NT2/D1 (cell line): ENCODE results near the gene GOPC.

Source experiments
- DNase-seq: peaks from one replicate; pipeline ENCODE4 v3.0.0-alpha.2; 2011; ENCODE audit warnings: low read depth, low spot score
- H3K27me3 ChIP-seq: 2 replicates; pipeline ENCODE4 v1.6.0; 2011; ENCODE audit warnings: mild to moderate bottlenecking; ENCODE audit not compliant: insufficient read length, insufficient read depth
- H3K36me3 ChIP-seq: 2 replicates; pipeline ENCODE4 v1.6.1; 2011; ENCODE audit warnings: mild to moderate bottlenecking, low read length, mixed read lengths; ENCODE audit not compliant: insufficient read depth, insufficient read length
- H3K4me1 ChIP-seq: 2 replicates; pipeline ENCODE4 v1.5.1; 2011; ENCODE audit not compliant: insufficient read depth, insufficient read length
- H3K4me3 ChIP-seq: 2 replicates; pipeline ENCODE4 v1.5.1; 2011; ENCODE audit warnings: low read depth; ENCODE audit not compliant: insufficient read length
- H3K9ac ChIP-seq: 2 replicates; pipeline ENCODE4 v1.6.0; 2011; ENCODE audit warnings: low read depth; ENCODE audit not compliant: insufficient read length
- H3K9me3 ChIP-seq: 2 replicates; pipeline ENCODE4 v1.5.1; 2011; ENCODE audit warnings: mild to moderate bottlenecking, low read length; ENCODE audit not compliant: insufficient read depth
- SUZ12 ChIP-seq: IDR thresholded peaks from 2 replicates; pipeline ENCODE4 v1.6.1; 2011; ENCODE audit not compliant: insufficient read length, insufficient read depth; ENCODE audit errors: extremely low read depth
- YY1 ChIP-seq: IDR thresholded peaks from 2 replicates; pipeline ENCODE4 v1.6.1; 2011; ENCODE audit not compliant: insufficient read length, insufficient read depth
- ZNF274 ChIP-seq: IDR thresholded peaks from 2 replicates; pipeline ENCODE4 v1.6.1; 2011; ENCODE audit warnings: mild to moderate bottlenecking, low read depth, low read length

GOPC gene

DNA sequence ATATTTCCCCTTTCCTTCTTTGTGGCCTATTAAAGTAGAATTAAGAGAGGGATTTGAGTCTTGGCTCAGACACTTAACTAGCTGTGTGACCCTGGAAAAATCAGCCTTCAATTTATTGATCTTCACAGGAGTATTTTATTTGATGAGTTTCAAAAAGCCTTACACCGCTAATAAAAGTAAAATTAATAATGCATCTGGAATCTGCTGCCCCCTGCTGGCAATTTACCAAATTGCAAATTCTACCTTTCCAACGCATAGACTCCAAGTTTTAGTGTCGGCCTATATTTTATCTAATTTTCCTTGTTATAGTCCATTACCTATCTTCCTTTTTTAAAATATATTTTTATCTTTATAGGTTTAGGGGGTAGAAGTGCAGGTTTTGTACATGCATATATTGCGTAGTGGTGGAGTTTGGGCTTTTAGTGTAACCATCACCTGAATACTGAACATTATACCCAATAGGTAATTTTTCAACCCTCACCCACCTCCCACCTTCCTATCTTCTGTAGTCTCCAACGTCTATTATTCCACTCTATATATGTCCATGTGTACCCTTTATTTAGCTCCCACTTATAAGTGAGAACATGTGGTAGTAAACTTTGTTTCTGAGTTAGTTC is 46.3 kb downstream of the GOPC start:
- no peaks in the 10 kb centered on the region for H3K4me1 ChIP-seq
- DNase-seq: no peak
- TF ChIP-seq SUZ12: no peak
- TF ChIP-seq YY1: no peak
- no peak for TF ChIP-seq ZNF274
- H3K9me3 ChIP-seq: no peaks in the 10 kb centered on the region
- no peaks in the 10 kb centered on the region for H3K27me3 ChIP-seq
- H3K4me3 ChIP-seq: no peak overlapping the region
- no peak overlapping the region for H3K9ac ChIP-seq
- peaks cover 7% of the 10 kb centered on the region for H3K36me3 ChIP-seq

DNA sequence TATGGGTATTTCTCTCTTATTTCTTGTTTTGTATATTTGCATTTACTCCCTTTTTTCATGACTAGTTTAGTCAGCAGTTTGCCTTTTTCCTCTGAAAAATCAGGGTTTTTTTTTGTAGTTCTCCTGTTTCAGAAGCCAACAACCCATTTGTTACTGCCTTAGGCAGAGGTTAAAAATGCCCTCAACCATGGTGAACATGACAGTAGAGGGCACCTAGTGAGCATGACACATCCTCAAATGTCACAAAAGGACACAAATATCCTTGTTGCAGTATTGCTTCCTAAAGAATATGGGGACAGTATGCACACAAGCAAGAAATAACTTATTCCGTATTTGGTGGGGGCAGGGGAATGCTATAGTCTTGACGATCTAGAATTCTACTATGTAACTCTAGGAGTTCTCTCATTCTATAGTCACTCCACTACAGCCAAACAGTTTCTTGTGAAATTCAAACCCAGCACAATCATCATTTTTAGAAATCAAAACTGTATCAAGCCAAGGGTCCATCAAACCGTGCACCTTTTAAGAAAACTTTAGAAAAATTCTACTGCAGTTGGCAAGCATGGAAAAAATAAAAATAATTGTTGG is 47.0 kb downstream of the GOPC start:
- Histone ChIP-seq H3K9ac (no peak overlapping the region), H3K4me1 (no peaks in the 10 kb centered on the region), H3K36me3 (peaks cover 2% of the 10 kb centered on the region), H3K27me3 (no peaks in the 10 kb centered on the region), H3K9me3 (no peaks in the 10 kb centered on the region), H3K4me3 (no peak overlapping the region)
- TF ChIP-seq YY1 (no peak), ZNF274 (no peak), SUZ12 (no peak)
- no peak for DNase-seq

DNA sequence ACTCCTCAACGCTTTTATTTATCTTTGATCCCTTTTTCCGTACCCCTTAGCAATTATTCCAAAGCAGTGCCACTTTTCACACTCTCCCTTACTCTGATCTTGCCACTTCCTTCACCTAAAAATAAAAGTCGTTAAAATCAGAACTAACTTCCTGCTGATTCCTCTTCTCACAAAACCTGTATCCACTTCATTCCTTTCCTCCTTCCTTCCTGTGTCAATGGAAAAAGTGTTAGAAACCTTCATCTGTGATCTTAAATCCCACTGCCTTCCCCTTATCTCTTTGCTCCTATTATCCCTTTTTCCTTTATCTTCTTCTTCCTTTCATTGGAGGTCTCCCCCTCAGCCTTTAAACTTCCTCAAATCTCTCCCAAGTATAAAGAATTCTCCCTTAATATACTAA is 49.2 kb downstream of the GOPC start:
- no peak for DNase-seq
- H3K36me3 ChIP-seq: peaks cover 2% of the 10 kb centered on the region
- H3K9me3 ChIP-seq: no peaks in the 10 kb centered on the region
- TF ChIP-seq SUZ12: no peak
- no peak for TF ChIP-seq YY1
- TF ChIP-seq ZNF274: no peak
- H3K27me3 ChIP-seq: no peaks in the 10 kb centered on the region
- no peak overlapping the region for H3K4me3 ChIP-seq
- H3K4me1 ChIP-seq: no peaks in the 10 kb centered on the region
- no peak overlapping the region for H3K9ac ChIP-seq

DNA sequence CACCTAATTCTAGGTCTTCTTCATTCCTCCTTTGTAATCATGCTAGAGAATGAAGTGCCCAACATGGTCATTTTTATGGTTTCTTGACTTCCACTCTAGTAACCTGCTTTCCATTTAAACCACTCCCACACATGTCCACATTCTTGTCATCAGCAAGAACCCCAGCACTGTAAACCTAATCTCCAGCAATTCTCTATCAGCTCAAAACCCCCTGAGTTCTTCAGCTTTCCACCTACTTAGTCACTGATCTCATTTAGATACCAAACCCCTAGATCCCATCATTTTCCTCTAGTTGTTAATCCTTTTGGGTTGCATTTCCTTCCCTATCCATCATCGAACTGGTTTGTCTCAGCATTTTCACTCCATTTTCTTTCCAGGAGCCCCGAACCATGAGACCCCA is 49.7 kb downstream of the GOPC start:
- peaks cover 7% of the 10 kb centered on the region for H3K36me3 ChIP-seq
- H3K9me3 ChIP-seq: no peaks in the 10 kb centered on the region
- no peaks in the 10 kb centered on the region for H3K27me3 ChIP-seq
- no peak overlapping the region for H3K9ac ChIP-seq
- TF ChIP-seq SUZ12 (no peak), YY1 (no peak), ZNF274 (no peak)
- H3K4me3 ChIP-seq: no peak overlapping the region
- no peaks in the 10 kb centered on the region for H3K4me1 ChIP-seq
- DNase-seq: no peak

DNA sequence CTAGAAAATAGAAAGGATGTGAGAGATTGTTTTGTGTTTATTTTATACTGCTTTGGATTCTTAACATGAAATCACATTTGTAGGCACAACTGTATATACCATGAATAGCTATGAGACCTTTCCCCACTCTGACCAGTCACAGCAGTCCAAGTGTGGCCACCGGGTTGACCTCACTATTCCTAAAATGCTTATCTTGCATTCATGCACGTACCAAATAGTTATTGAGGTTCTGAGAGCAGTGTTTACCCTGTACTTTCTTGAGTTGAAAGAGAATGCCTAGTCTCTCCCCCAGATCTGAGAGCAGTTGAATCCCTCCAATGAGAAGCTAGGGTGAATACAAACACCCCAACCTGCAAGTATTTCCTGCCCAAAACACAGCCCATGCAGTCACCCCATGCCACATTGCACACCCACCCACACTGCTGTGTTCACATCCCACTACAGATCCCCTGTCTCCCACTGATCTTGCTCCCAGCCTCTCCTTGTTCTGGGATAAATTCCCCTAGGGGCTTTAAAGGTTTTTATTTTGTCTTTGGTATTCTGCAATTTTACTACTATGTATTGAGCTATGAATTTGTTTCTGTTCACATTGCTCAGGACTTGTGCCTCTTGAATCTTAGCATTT is 51.6 kb downstream of the GOPC start:
- Histone ChIP-seq H3K4me3 (no peak overlapping the region), H3K4me1 (no peaks in the 10 kb centered on the region), H3K9me3 (no peaks in the 10 kb centered on the region), H3K27me3 (no peaks in the 10 kb centered on the region), H3K9ac (no peak overlapping the region), H3K36me3 (peaks cover 19% of the 10 kb centered on the region)
- TF ChIP-seq YY1: no peak
- TF ChIP-seq ZNF274: no peak
- no peak for TF ChIP-seq SUZ12
- no peak for DNase-seq

DNA sequence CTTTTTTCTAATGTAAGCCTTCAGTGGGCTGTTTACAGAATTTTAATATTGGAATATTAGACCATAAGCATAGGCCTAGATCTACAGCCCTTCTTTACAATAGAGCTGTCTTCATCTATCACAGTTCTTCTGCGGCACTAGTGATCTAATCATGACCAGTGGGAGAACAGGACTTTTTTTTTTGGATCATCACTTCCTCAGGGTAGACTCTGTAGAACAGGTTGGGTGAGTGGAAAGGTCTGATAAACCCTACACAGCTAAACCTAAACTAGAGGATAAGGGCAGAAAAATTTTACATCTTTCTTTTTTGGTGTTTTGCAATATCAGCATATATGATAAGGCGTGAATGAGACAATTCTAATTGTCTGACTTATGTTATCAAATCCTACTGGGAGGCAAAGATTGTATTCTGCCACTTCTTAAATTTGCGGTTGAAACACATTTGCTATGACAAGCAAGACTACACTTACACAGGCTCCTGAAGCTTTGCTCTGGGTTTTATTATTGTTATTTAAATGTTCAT is 52.2 kb downstream of the GOPC start:
- Histone ChIP-seq H3K4me1 (no peaks in the 10 kb centered on the region), H3K27me3 (no peaks in the 10 kb centered on the region), H3K4me3 (no peak overlapping the region), H3K9ac (no peak overlapping the region), H3K36me3 (peaks cover 22% of the 10 kb centered on the region), H3K9me3 (no peaks in the 10 kb centered on the region)
- TF ChIP-seq YY1 (no peak), ZNF274 (no peak), SUZ12 (no peak)
- no peak for DNase-seq

DNA sequence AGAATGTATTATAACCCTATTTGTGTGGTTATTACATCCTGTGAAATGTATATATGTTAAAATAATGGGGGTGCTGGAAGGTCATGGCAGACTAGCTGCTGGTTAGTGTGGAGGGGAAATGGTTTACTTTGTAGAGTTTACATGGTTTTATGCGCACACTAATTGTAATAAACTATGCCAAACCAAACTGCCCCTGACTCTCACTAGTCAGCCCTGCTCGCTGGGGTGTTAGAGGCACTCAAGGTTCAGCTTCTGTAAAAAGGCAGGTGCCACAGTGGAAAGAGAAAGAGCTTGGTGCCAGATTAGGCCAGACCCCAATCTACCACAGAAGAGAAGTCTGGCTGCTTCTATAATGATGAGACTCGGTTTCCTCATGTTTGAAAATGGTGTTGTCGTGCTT is 52.7 kb downstream of the GOPC start:
- Histone ChIP-seq H3K4me3 (no peak overlapping the region), H3K9me3 (no peaks in the 10 kb centered on the region), H3K27me3 (no peaks in the 10 kb centered on the region), H3K9ac (no peak overlapping the region), H3K36me3 (peaks cover 22% of the 10 kb centered on the region), H3K4me1 (no peaks in the 10 kb centered on the region)
- DNase-seq: no peak
- TF ChIP-seq ZNF274: no peak
- TF ChIP-seq YY1: no peak
- no peak for TF ChIP-seq SUZ12
